ENCODE data around the gene YWHAB.
A peak's percentile ranks its signal among the peaks of the same experiment; 100 is the strongest.
"Not testable (repeated sequence)": the region's sequence is repeated elsewhere in the genome, so short reads cannot be mapped to it uniquely, and the experiment has no call there.

YWHAB gene

GRCh38 chr20:44882360-44882759 lies 3.1 kb upstream of the YWHAB start:
- DNase-seq = not testable (repeated sequence)

- DNase-seq = no peak
These were observed 2.1 kb upstream of the YWHAB start for GRCh38 chr20:44883214-44883902.

- no peak for DNase-seq
These were observed 556 bp upstream of the YWHAB start for GRCh38 chr20:44884907-44885391.

- DNase-seq = no peak
These were observed 754 bp downstream of the YWHAB start for GRCh38 chr20:44886266-44886651.

- DNase-seq = no peak
These were observed 1.3 kb downstream of the YWHAB start for GRCh38 chr20:44886828-44887227.

GRCh38 chr20:44887466-44887865 lies 2.0 kb downstream of the YWHAB start:
- no peak for DNase-seq

- no peak for DNase-seq
These were observed 3.0 kb downstream of the YWHAB start for GRCh38 chr20:44888226-44889103.

- no peak for DNase-seq
These were observed 6.3 kb downstream of the YWHAB start for GRCh38 chr20:44891826-44892225.

GRCh38 chr20:44894959-44895358 lies 9.5 kb downstream of the YWHAB start:
- DNase-seq = no peak

- no peak for DNase-seq
These were observed 11.1 kb downstream of the YWHAB start for GRCh38 chr20:44896583-44896982.

- DNase-seq = no peak
These were observed 11.6 kb downstream of the YWHAB start for GRCh38 chr20:44897133-44897532.

GRCh38 chr20:44900231-44900854 lies 14.8 kb downstream of the YWHAB start:
- no peak for DNase-seq

- no peak for DNase-seq
These were observed 16.5 kb downstream of the YWHAB start for GRCh38 chr20:44901974-44902373.

- no peak for DNase-seq
These were observed 18.9 kb downstream of the YWHAB start for GRCh38 chr20:44904377-44904776.

GRCh38 chr20:44908987-44909871 lies 23.7 kb downstream of the YWHAB start:
- no peak for DNase-seq

GRCh38 chr20:44909872-44910689 lies 24.6 kb downstream of the YWHAB start, which contains the start of gene PABPC1L:
TSS of gene PABPC1L (plus strand) at chr20:44910060. CDS start at chr20:44910144, 84 bp downstream.
- DNase-seq = peak; percentile 78

- DNase-seq = no peak
These were observed 25.3 kb downstream of the YWHAB start for GRCh38 chr20:44910690-44911262.

- DNase-seq = peak; percentile 37
These were observed 25.9 kb downstream of the YWHAB start for GRCh38 chr20:44911264-44911921.

GRCh38 chr20:44912189-44912588 lies 26.7 kb downstream of the YWHAB start:
- no peak for DNase-seq

GRCh38 chr20:44914924-44915323 lies 29.4 kb downstream of the YWHAB start:
- no peak for DNase-seq

GRCh38 chr20:44916586-44916985 lies 31.1 kb downstream of the YWHAB start:
- no peak for DNase-seq
